ENCODE results near the gene PSKH1. TPM values are rescaled to one million over a fixed set of nuclear protein-coding genes. Genes with fewer than 3 reads are reported as not detected.
A peak's percentile ranks its signal among the peaks of the same experiment; 100 is the strongest.

PSKH1 gene
- total RNA-seq, 2 donors from 2014 or later: 32.1 to 37.4 TPM

GRCh38 chr16:67882374-67883145, 10.5 kb upstream of the PSKH1 start:
- peaks cover 46% of the 10 kb centered on the region for H3K36me3 Mint-ChIP-seq (ENCODE audit: low read depth)

GRCh38 chr16:67883146-67883871, 9.7 kb upstream of the PSKH1 start:
- Histone ChIP-seq H3K4me3 (ENCODE audit: low read length) (no peak overlapping the region), H3K9ac (ENCODE audit: extremely low read depth, low read length, poor library complexity, severe bottlenecking) (no peak overlapping the region), H3K27me3 (ENCODE audit: control insufficient read depth, insufficient read depth, low read length, poor library complexity, severe bottlenecking) (no peaks in the 10 kb centered on the region), H3K9me3 (ENCODE audit: control insufficient read depth, low read length) (no peaks in the 10 kb centered on the region), H3K36me3 (ENCODE audit: control insufficient read depth, insufficient read depth, low read length) (peaks cover 61% of the 10 kb centered on the region), H3K4me1 (ENCODE audit: control insufficient read depth, insufficient read depth, low read length) (peaks cover 5% of the 10 kb centered on the region), H3K27ac (ENCODE audit: low read depth, low read length) (no peak overlapping the region)
- H3K4me1 Mint-ChIP-seq: peaks cover 13% of the 10 kb centered on the region
- H3K27ac Mint-ChIP-seq: peak overlapping the region; percentile 30
- WGBS, 2 experiments (ENCODE audit: insufficient coverage in 1 of 2, insufficient read length in 1 of 2): 76 to 86% methylated on average over 4 to 6 of the region's 6 CpGs
- no peak for DNase-seq
- peaks cover 41% of the 10 kb centered on the region for H3K36me3 Mint-ChIP-seq (ENCODE audit: low read depth)
- H3K27me3 Mint-ChIP-seq (ENCODE audit: insufficient read depth): no peaks in the 10 kb centered on the region
- no peak overlapping the region for H3K4me3 Mint-ChIP-seq
- H3K9me3 Mint-ChIP-seq: no peaks in the 10 kb centered on the region
- no peak for TF ChIP-seq CTCF (conservative IDR thresholded peaks at IDR 0.05)

More at GRCh38 chr16:67882374-67883145, 10.5 kb upstream of the PSKH1 start:
- Histone ChIP-seq H3K4me3 (ENCODE audit: low read length) (no peak overlapping the region), H3K9ac (ENCODE audit: extremely low read depth, low read length, poor library complexity, severe bottlenecking) (no peak overlapping the region), H3K27ac (ENCODE audit: low read depth, low read length) (no peak overlapping the region), H3K27me3 (ENCODE audit: control insufficient read depth, insufficient read depth, low read length, poor library complexity, severe bottlenecking) (no peaks in the 10 kb centered on the region), H3K36me3 (ENCODE audit: control insufficient read depth, insufficient read depth, low read length) (peaks cover 68% of the 10 kb centered on the region), H3K9me3 (ENCODE audit: control insufficient read depth, low read length) (no peaks in the 10 kb centered on the region), H3K4me1 (ENCODE audit: control insufficient read depth, insufficient read depth, low read length) (peaks cover 5% of the 10 kb centered on the region)
- H3K4me1 Mint-ChIP-seq: peaks cover 13% of the 10 kb centered on the region
- no peaks in the 10 kb centered on the region for H3K27me3 Mint-ChIP-seq (ENCODE audit: insufficient read depth)
- no peak overlapping the region for H3K27ac Mint-ChIP-seq
- DNase-seq: no peak
- H3K9me3 Mint-ChIP-seq: no peaks in the 10 kb centered on the region
- TF ChIP-seq CTCF (conservative IDR thresholded peaks at IDR 0.05): no peak
- 95 to 100% methylated on average over 6 to 18 of the region's 18 CpGs for WGBS, 2 experiments (ENCODE audit: insufficient coverage in 1 of 2, insufficient read length in 1 of 2)
- no peak overlapping the region for H3K4me3 Mint-ChIP-seq

- no peaks in the 10 kb centered on the region for H3K9me3 Mint-ChIP-seq
- peaks cover 55% of the 10 kb centered on the region for H3K36me3 ChIP-seq (ENCODE audit: control insufficient read depth, insufficient read depth, low read length)
- no peaks in the 10 kb centered on the region for H3K27me3 Mint-ChIP-seq (ENCODE audit: insufficient read depth)
- H3K9ac ChIP-seq (ENCODE audit: extremely low read depth, low read length, poor library complexity, severe bottlenecking): no peak overlapping the region
- H3K4me1 Mint-ChIP-seq: peaks cover 16% of the 10 kb centered on the region
- no peaks in the 10 kb centered on the region for H3K27me3 ChIP-seq (ENCODE audit: control insufficient read depth, insufficient read depth, low read length, poor library complexity, severe bottlenecking)
- whole genome bisulfite sequencing, 2 experiments (ENCODE audit: insufficient coverage in 1 of 2, insufficient read length in 1 of 2): 65 to 76% methylated on average over 5 to 11 of the region's 11 CpGs
- peaks cover 38% of the 10 kb centered on the region for H3K36me3 Mint-ChIP-seq (ENCODE audit: low read depth)
- no peak overlapping the region for H3K27ac ChIP-seq (ENCODE audit: low read depth, low read length)
- peak; percentile 93 for DNase-seq
- H3K4me3 Mint-ChIP-seq: no peak overlapping the region
- H3K9me3 ChIP-seq (ENCODE audit: control insufficient read depth, low read length): no peaks in the 10 kb centered on the region
- H3K4me3 ChIP-seq (ENCODE audit: low read length): no peak overlapping the region
- H3K4me1 ChIP-seq (ENCODE audit: control insufficient read depth, insufficient read depth, low read length): peaks cover 5% of the 10 kb centered on the region
- TF ChIP-seq CTCF (conservative IDR thresholded peaks at IDR 0.05): peak; percentile 97
- peak overlapping the region; percentile 30 for H3K27ac Mint-ChIP-seq
These were observed 9.2 kb upstream of the PSKH1 start for GRCh38 chr16:67883872-67884261.
